ENCODE measurements around the gene ADCK1. TPM values are rescaled to one million over a fixed set of nuclear protein-coding genes. Genes with fewer than 3 reads are reported as not detected.
"Not testable (repeated sequence)": the region's sequence is repeated elsewhere in the genome, so short reads cannot be mapped to it uniquely, and the experiment has no call there.

The ADCK1 gene
- polyA plus RNA-seq, 1 donor from 2014 or later, result 13.6 TPM

- Histone ChIP-seq H3K27ac (ENCODE audit: low read length) (no peak overlapping the region), H2AFZ (ENCODE audit: low read depth, low read length) (no peak overlapping the region), H3K4me2 (ENCODE audit: low read length) (no peak overlapping the region), H3K4me3 (ENCODE audit: low read length) (no peak overlapping the region), H3F3A (ENCODE audit: insufficient read depth, low read length, poor library complexity, severe bottlenecking) (no peaks in the 10 kb centered on the region), H3K79me2 (replicated peaks; ENCODE audit: insufficient read depth, low read length) (peaks cover 12% of the 10 kb centered on the region), H3K9me3 (ENCODE audit: low read length) (no peaks in the 10 kb centered on the region), H3K27me3 (ENCODE audit: insufficient read depth, low read depth, low read length) (no peaks in the 10 kb centered on the region), H3K36me3 (ENCODE audit: insufficient read depth, low read length) (no peaks in the 10 kb centered on the region), H3K9ac (ENCODE audit: low read length) (no peak overlapping the region), H3K9me2 (ENCODE audit: insufficient read depth, low read length) (no peaks in the 10 kb centered on the region), H4K20me1 (ENCODE audit: insufficient read depth) (peaks cover under 1% of the 10 kb centered on the region)
- TF ChIP-seq RAD21 (conservative IDR thresholded peaks at IDR 0.05) (no peak), MXI1 (conservative IDR thresholded peaks at IDR 0.05; ENCODE audit: poor library complexity, severe bottlenecking) (no peak), SMC3 (conservative IDR thresholded peaks at IDR 0.05; ENCODE audit: poor library complexity) (no peak), TAF1 (IDR thresholded peaks at IDR 0.05; ENCODE audit: low read depth) (no peak), POLR2AphosphoS5 (IDR thresholded peaks at IDR 0.05) (no peak), EP300 (conservative IDR thresholded peaks at IDR 0.05; ENCODE audit: poor library complexity, severe bottlenecking) (no peak), REST (IDR thresholded peaks at IDR 0.05; ENCODE audit: borderline replicate concordance) (no peak), EZH2 (IDR thresholded peaks at IDR 0.05; ENCODE audit: borderline replicate concordance, insufficient read depth, low read length, poor library complexity, severe bottlenecking) (no peak)
- TF ChIP-seq, protein P1, sequence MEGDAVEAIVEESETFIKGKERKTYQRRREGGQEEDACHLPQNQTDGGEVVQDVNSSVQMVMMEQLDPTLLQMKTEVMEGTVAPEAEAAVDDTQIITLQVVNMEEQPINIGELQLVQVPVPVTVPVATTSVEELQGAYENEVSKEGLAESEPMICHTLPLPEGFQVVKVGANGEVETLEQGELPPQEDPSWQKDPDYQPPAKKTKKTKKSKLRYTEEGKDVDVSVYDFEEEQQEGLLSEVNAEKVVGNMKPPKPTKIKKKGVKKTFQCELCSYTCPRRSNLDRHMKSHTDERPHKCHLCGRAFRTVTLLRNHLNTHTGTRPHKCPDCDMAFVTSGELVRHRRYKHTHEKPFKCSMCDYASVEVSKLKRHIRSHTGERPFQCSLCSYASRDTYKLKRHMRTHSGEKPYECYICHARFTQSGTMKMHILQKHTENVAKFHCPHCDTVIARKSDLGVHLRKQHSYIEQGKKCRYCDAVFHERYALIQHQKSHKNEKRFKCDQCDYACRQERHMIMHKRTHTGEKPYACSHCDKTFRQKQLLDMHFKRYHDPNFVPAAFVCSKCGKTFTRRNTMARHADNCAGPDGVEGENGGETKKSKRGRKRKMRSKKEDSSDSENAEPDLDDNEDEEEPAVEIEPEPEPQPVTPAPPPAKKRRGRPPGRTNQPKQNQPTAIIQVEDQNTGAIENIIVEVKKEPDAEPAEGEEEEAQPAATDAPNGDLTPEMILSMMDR (IDR thresholded peaks at IDR 0.05; ENCODE audit: poor library complexity, severe bottlenecking), result no peak
Measured at GRCh38 chr14:77763978-77764377, 35.9 kb upstream of the ADCK1 start.

GRCh38 chr14:77768442-77769069 lies 31.4 kb upstream of the ADCK1 start:
- not testable (repeated sequence) for H3K9me2 ChIP-seq (ENCODE audit: insufficient read depth, low read length); H3K4me3 ChIP-seq (ENCODE audit: low read length); H2AFZ ChIP-seq (ENCODE audit: low read depth, low read length); H3K9me3 ChIP-seq (ENCODE audit: low read length); H4K20me1 ChIP-seq (ENCODE audit: insufficient read depth); H3K9ac ChIP-seq (ENCODE audit: low read length); H3K36me3 ChIP-seq (ENCODE audit: insufficient read depth, low read length); H3K4me2 ChIP-seq (ENCODE audit: low read length); H3K79me2 ChIP-seq (replicated peaks; ENCODE audit: insufficient read depth, low read length); H3F3A ChIP-seq (ENCODE audit: insufficient read depth, low read length, poor library complexity, severe bottlenecking); H3K27ac ChIP-seq (ENCODE audit: low read length); H3K27me3 ChIP-seq (ENCODE audit: insufficient read depth, low read depth, low read length)

- not testable (repeated sequence) for H3K9me3 ChIP-seq (ENCODE audit: low read length); H3K4me3 ChIP-seq (ENCODE audit: low read length); H3K27me3 ChIP-seq (ENCODE audit: insufficient read depth, low read depth, low read length); H3K4me2 ChIP-seq (ENCODE audit: low read length); H3K27ac ChIP-seq (ENCODE audit: low read length); H2AFZ ChIP-seq (ENCODE audit: low read depth, low read length); H3K9me2 ChIP-seq (ENCODE audit: insufficient read depth, low read length); H3K36me3 ChIP-seq (ENCODE audit: insufficient read depth, low read length); H3F3A ChIP-seq (ENCODE audit: insufficient read depth, low read length, poor library complexity, severe bottlenecking); H3K79me2 ChIP-seq (replicated peaks; ENCODE audit: insufficient read depth, low read length); H3K9ac ChIP-seq (ENCODE audit: low read length); H4K20me1 ChIP-seq (ENCODE audit: insufficient read depth)
Measured at GRCh38 chr14:77773966-77774365, 25.9 kb upstream of the ADCK1 start.

All from neural cell (in vitro differentiated cells).